ENCODE data around the gene CIB2. TPM values are rescaled to one million over a fixed set of nuclear protein-coding genes. Genes with fewer than 3 reads are reported as not detected.

Gene CIB2
- polyA plus RNA-seq, 2 of the 4 experiments (the other 2 are of a cell fraction) = 21.2 to 25.3 TPM

DNA sequence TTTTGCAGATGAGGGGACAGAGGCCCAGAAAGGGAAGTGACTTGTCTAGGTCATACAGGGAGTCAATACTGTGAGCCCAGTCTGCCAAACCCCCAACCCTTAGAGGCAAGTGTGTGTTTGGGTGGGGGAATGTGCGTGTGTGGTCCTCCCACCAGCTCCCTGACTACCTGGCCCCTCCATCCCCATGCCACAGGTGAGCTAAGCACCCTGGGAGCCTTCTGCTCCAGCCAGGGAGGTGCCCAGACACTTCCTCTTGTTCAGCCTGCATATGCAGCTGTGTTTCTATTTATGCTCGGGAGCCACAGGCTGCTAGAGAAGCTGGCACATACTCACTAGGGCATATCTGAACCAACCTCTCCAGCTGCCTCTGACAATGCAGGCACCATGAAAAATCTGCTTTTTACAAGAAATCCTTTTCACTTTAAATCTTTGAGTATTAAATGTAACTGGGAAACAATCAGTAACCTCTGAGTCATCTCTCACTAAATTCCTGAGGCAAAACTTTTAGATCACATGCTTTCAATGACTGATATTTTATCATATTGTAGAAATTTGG lies 74.5 kb downstream of the CIB2 start:
- 29% methylated on average over 2 of the region's 2 CpGs for WGBS (ENCODE audit: missing lambda C conversion rate)
- ATAC-seq = peak; percentile 51 to 69; a peak in 4 of 6 replicates
- FAIRE-seq = no peak
- Histone ChIP-seq H3K4me1 (peaks cover 45% of the 10 kb centered on the region), H3K27ac (peak overlapping the region; percentile 37 to 78), H3K4me2 (peak overlapping the region; percentile 60), H3K4me3 (no peak overlapping the region), H3K9me3 (no peaks in the 10 kb centered on the region)
- CTCF ChIA-PET = interaction anchor here (1.3 to 1.6 kb wide), 4 partner anchors 14 to 52 kb away, joined by 3 to 5 read pairs (median 4); no protein-coding TSS in a partner anchor
- DNase-seq (ENCODE audit: low read depth in 1 of 2, low spot score in 1 of 2) = no peak
- TF ChIP-seq FOSL2 (IDR thresholded peaks at IDR 0.05) = no peak
- peak; percentile 56; the same call in 1 of the 2 replicates for TF ChIP-seq FOSL2 (CRISPR knock-in tag; IDR thresholded peaks at IDR 0.05)
- no peak for TF ChIP-seq CBX8 (IDR thresholded peaks at IDR 0.05)
- no peak for TF ChIP-seq RAD21 (conservative IDR thresholded peaks at IDR 0.05 in 1 of 2, IDR thresholded peaks at IDR 0.05 in 1 of 2)
- no peak for TF ChIP-seq MAZ (IDR thresholded peaks at IDR 0.05; ENCODE audit: borderline replicate concordance, low read depth, low read length)
- TF ChIP-seq, protein P1, sequence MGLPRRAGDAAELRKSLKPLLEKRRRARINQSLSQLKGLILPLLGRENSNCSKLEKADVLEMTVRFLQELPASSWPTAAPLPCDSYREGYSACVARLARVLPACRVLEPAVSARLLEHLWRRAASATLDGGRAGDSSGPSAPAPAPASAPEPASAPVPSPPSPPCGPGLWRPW (IDR thresholded peaks at IDR 0.05) = no peak
- POLR2A ChIA-PET = no interaction called here

DNA sequence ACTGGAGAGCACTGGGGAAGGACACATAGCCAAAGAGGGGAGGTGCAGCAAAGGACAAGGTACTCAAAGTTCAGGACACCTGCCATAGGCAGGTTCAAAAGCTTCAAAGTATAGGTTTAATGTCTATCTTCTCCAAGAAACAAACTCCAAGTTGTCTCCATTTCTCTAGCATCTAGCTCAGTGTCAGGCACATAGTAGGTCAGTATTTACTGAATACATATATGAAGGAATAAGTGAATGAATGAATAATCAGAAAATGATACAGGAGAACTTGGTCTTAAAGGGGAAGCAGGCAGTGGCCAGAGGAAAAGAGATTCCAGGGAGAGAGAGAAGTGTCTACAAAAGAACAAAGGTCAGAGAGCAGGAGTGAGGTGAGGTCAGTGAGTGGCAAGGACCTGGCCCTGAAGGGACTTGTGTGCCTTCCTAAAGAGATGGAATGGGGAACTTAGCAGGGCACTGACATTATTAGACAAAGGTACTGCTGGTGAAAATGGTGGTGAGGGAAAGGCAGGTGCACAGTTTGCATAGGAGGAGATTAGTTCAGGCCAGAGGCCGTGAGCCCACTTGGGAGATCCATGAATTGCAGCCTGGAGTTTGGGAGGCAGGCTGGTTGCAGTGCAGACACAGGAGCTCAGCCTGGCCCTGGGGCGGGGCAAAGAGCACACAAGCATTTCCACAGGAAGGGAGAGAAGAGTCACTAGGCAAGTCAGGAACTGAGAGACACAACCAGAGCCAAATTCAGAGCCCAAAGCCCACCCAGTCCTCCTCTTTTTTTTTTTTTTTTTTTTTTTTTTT lies 75.1 kb downstream of the CIB2 start:
- DNase-seq (ENCODE audit: low read depth in 1 of 2, low spot score in 1 of 2) (peak in 1 of 2 experiments; percentile 36), FAIRE-seq (no peak), ATAC-seq (peak; percentile 80 to 86)
- Histone ChIP-seq H3K9me3 (no peaks in the 10 kb centered on the region), H3K4me1 (peaks cover 48% of the 10 kb centered on the region), H3K4me3 (no peak overlapping the region), H3K4me2 (peak overlapping the region; percentile 60), H3K27ac (peak overlapping the region; percentile 37 to 78)
- 44% methylated on average over 2 of the region's 2 CpGs for WGBS (ENCODE audit: missing lambda C conversion rate)
- CTCF ChIA-PET = interaction anchor here (1.3 to 1.6 kb wide), 4 partner anchors 13 to 52 kb away, joined by 3 to 5 read pairs (median 4); no protein-coding TSS in a partner anchor
- TF ChIP-seq ZSCAN20 (CRISPR knock-in tag; IDR thresholded peaks at IDR 0.05) (no peak), HOXB13 (CRISPR knock-in tag; IDR thresholded peaks at IDR 0.05; ENCODE audit: low read depth) (no peak), RNF2 (IDR thresholded peaks at IDR 0.05; ENCODE audit: borderline replicate concordance, low read depth) (no peak)
- TF ChIP-seq, protein P2, sequence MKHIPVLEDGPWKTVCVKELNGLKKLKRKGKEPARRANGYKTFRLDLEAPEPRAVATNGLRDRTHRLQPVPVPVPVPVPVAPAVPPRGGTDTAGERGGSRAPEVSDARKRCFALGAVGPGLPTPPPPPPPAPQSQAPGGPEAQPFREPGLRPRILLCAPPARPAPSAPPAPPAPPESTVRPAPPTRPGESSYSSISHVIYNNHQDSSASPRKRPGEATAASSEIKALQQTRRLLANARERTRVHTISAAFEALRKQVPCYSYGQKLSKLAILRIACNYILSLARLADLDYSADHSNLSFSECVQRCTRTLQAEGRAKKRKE (CRISPR knock-in tag; IDR thresholded peaks at IDR 0.05; ENCODE audit: low read depth) = no peak
- TF ChIP-seq, protein P3, sequence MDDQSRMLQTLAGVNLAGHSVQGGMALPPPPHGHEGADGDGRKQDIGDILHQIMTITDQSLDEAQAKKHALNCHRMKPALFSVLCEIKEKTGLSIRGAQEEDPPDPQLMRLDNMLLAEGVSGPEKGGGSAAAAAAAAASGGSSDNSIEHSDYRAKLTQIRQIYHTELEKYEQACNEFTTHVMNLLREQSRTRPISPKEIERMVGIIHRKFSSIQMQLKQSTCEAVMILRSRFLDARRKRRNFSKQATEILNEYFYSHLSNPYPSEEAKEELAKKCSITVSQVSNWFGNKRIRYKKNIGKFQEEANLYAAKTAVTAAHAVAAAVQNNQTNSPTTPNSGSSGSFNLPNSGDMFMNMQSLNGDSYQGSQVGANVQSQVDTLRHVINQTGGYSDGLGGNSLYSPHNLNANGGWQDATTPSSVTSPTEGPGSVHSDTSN (IDR thresholded peaks at IDR 0.05) = no peak
- POLR2A ChIA-PET = no interaction called here

DNA sequence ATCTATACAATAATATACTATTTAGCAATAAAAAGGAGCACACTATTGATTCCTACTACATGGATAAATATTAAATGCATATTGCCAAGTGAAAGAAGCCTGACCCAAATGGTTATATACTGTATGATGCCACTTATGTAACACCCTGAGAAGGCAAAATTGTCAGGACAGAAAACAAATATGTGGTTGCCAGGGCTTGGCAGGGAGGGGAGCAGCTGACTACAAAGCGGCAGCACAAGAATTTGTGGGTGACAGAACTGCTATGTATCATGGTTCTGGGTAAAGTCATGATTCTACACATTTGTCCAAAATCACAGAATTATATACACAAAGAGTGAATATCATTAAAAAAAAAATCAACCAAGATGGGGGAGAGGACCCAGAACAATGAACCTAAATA lies 76.3 kb downstream of the CIB2 start:
- WGBS (ENCODE audit: missing lambda C conversion rate) = 89% methylated on average over 1 of the region's 1 CpG
- peaks cover 48% of the 10 kb centered on the region for H3K4me1 ChIP-seq
- ChIA-PET CTCF (interaction anchor here (0.8 to 1.7 kb wide), 4 partner anchors 19 to 95 kb away, joined by 3 to 8 read pairs (median 5); no protein-coding TSS in a partner anchor), POLR2A (no interaction called here)
- DNase-seq (ENCODE audit: low read depth in 1 of 2, low spot score in 1 of 2) (no peak), ATAC-seq (no peak), FAIRE-seq (no peak)
- no peak for TF ChIP-seq KDM1A (IDR thresholded peaks at IDR 0.05; ENCODE audit: low read depth)
- no peak for TF ChIP-seq HOXB5 (CRISPR knock-in tag; IDR thresholded peaks at IDR 0.05)
- no peak for TF ChIP-seq HOXA7 (CRISPR knock-in tag; IDR thresholded peaks at IDR 0.05)
- TF ChIP-seq NPAS2 (CRISPR knock-in tag; IDR thresholded peaks at IDR 0.05; ENCODE audit: borderline replicate concordance) = no peak
- TF ChIP-seq HDAC2 (IDR thresholded peaks at IDR 0.05) = no peak
- TF ChIP-seq, protein P4, sequence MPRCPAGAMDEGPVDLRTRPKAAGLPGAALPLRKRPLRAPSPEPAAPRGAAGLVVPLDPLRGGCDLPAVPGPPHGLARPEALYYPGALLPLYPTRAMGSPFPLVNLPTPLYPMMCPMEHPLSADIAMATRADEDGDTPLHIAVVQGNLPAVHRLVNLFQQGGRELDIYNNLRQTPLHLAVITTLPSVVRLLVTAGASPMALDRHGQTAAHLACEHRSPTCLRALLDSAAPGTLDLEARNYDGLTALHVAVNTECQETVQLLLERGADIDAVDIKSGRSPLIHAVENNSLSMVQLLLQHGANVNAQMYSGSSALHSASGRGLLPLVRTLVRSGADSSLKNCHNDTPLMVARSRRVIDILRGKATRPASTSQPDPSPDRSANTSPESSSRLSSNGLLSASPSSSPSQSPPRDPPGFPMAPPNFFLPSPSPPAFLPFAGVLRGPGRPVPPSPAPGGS (IDR thresholded peaks at IDR 0.05) = no peak
- TF ChIP-seq TP53 (CRISPR knock-in tag; IDR thresholded peaks at IDR 0.05) = no peak
- TF ChIP-seq ESRRA (IDR thresholded peaks at IDR 0.05; ENCODE audit: borderline replicate concordance, low read length) = no peak
- TF ChIP-seq MAFK (IDR thresholded peaks at IDR 0.05; ENCODE audit: partially characterized antibody) = no peak
- TF ChIP-seq CEBPB (IDR thresholded peaks at IDR 0.05) = no peak
- no peak for TF ChIP-seq CHD2 (IDR thresholded peaks at IDR 0.05; ENCODE audit: low read length, partially characterized antibody)
- TF ChIP-seq BHLHE40 (IDR thresholded peaks at IDR 0.05; ENCODE audit: low read depth, low read length) = no peak
- TF ChIP-seq POLR2AphosphoS2 (conservative IDR thresholded peaks at IDR 0.05; ENCODE audit: low read length) = no peak
- TF ChIP-seq JUNB (IDR thresholded peaks at IDR 0.05) = no peak
- TF ChIP-seq, protein P5, sequence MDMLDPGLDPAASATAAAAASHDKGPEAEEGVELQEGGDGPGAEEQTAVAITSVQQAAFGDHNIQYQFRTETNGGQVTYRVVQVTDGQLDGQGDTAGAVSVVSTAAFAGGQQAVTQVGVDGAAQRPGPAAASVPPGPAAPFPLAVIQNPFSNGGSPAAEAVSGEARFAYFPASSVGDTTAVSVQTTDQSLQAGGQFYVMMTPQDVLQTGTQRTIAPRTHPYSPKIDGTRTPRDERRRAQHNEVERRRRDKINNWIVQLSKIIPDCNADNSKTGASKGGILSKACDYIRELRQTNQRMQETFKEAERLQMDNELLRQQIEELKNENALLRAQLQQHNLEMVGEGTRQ (IDR thresholded peaks at IDR 0.05) = no peak
- no peaks in the 10 kb centered on the region for H3K9me3 ChIP-seq
- no peak overlapping the region for H3K4me3 ChIP-seq
- no peak overlapping the region for H3K27ac ChIP-seq
- no peak overlapping the region for H3K4me2 ChIP-seq

All from A549 (cell line).